Esophagus squamous epithelium (tissue), 5 donors: ENCODE measurements around the gene RPS15. TPM values are rescaled to one million over a fixed set of nuclear protein-coding genes. Genes with fewer than 3 reads are reported as not detected.

Experiments used
- DNase-seq: peaks from one replicate; lab custom pipeline; 2025; lab: John Stamatoyannopoulos, UW
- H3K27ac ChIP-seq, 4 donors: fragments of 200-600 bp; sonication (generic); one replicate each; pipeline ENCODE4 v1.5.1; 2016 to 2019; ENCODE audit warnings: mild to moderate bottlenecking in 1 of 4
- H3K27me3 ChIP-seq, 4 donors: fragments of 200-600 bp; sonication (generic); 1 replicate in 3 of 4; 2 replicates in 1 of 4; pipeline versions ENCODE4 v1.5.1 to v1.6.0; 2017 to 2021; ENCODE audit warnings: antibody characterized with exemption in 1 of 4
- H3K36me3 ChIP-seq, 3 donors: fragments of 200-600 bp; sonication (generic); one replicate each; pipeline ENCODE4 v1.5.1; 2016 to 2019
- H3K4me1 ChIP-seq, 3 donors: fragments of 200-600 bp; sonication (generic); one replicate each; pipeline ENCODE4 v1.5.1; 2017 to 2019
- H3K4me3 ChIP-seq, 4 donors: fragments of 200-600 bp; sonication (generic); 1 replicate in 3 of 4; 2 replicates in 1 of 4; pipeline ENCODE4 v1.5.1; 2016 to 2019; ENCODE audit warnings: mild to moderate bottlenecking in 2 of 4, moderate library complexity in 1 of 4
- H3K9me3 ChIP-seq, 3 donors: fragments of 200-600 bp; sonication (generic); one replicate each; pipeline ENCODE4 v1.5.1; 2016 to 2019
- POLR2A ChIP-seq, 4 donors: fragments of 450-650 bp; IDR thresholded peaks; one replicate each; pipeline ENCODE4 v1.6.1; 2017; ENCODE audit warnings: antibody characterized with exemption in 4 of 4, mild to moderate bottlenecking in 4 of 4, moderate library complexity in 3 of 4
- WGBS, 2 donors: methylation state at CpG; one replicate each; pipeline ENCODE4 v1.1.5; 2018; 5-methylcytosine and 5-hydroxymethylcytosine counted together
- intact Hi-C: fragments of 100-400 bp; cut with DNase I; formaldehyde crosslinking; loops from one replicate; pipeline ENCODE4 v1.15.0; 2022
- total RNA-seq, 4 donors: library from RNA; depleted of rRNA; stranded (reverse); fragments of >200 nt; gene quantifications; one replicate each; pipeline ENCODE4 v1.1.0, GENCODE V29; 2016
- TF ChIP-seq, protein P1 (sequence below), 6 experiments: fragments of 450-650 bp in 4 of 6; fragments of 200-600 bp in 2 of 6; sonication (generic) in 2 of 6; IDR thresholded peaks; one replicate each; pipeline ENCODE4 v1.5.1; 2016 to 2019; ENCODE audit warnings: antibody characterized with exemption in 6 of 6, mild to moderate bottlenecking in 4 of 6, moderate library complexity in 4 of 6
- donor health status: DM: yes; HTN: yes; CAD: no.

The RPS15 gene
- total RNA-seq, 4 donors from 2014 or later = 2,502 to 3,774 (median 3,129) TPM

DNA sequence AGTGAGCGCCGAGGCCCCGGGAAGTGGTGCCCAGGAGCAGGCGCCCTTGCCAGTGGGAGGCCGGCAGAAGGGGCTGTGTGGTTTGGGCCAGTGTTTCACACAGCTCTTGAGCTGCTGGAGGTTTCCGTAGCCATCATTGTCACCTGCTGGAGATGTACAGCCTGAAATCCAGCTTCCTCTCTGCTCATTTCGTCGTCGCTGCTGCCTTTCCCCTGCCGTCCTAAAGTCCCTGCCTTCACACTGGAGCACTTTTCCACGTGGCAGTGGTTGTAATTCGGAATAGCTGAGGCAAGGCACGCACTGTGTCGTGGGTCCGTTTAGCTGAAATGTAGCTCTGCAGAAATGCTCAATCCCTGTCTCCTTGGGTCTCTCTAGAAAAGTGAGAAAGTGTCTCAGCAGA lies 17.6 kb upstream of the RPS15 start:
- H3K4me1 ChIP-seq = peaks cover 23 to 58% (median 30%) of the 10 kb centered on the region in 3 donors
- peaks cover 41 to 86% (median 47%) of the 10 kb centered on the region in 3 donors for H3K36me3 ChIP-seq
- intact Hi-C loops = no loop called here
- H3K4me3 ChIP-seq = no peak overlapping the region
- no peaks in the 10 kb centered on the region for H3K9me3 ChIP-seq
- WGBS, 2 donors = 85 to 90% methylated on average over 6 to 13 of the region's 15 CpGs
- TF ChIP-seq, protein P1, sequence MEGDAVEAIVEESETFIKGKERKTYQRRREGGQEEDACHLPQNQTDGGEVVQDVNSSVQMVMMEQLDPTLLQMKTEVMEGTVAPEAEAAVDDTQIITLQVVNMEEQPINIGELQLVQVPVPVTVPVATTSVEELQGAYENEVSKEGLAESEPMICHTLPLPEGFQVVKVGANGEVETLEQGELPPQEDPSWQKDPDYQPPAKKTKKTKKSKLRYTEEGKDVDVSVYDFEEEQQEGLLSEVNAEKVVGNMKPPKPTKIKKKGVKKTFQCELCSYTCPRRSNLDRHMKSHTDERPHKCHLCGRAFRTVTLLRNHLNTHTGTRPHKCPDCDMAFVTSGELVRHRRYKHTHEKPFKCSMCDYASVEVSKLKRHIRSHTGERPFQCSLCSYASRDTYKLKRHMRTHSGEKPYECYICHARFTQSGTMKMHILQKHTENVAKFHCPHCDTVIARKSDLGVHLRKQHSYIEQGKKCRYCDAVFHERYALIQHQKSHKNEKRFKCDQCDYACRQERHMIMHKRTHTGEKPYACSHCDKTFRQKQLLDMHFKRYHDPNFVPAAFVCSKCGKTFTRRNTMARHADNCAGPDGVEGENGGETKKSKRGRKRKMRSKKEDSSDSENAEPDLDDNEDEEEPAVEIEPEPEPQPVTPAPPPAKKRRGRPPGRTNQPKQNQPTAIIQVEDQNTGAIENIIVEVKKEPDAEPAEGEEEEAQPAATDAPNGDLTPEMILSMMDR (IDR thresholded peaks at IDR 0.05) = no peak
- no peak for TF ChIP-seq POLR2A (IDR thresholded peaks at IDR 0.05)
- no peaks in the 10 kb centered on the region for H3K27me3 ChIP-seq
- DNase-seq = no peak
- no peak overlapping the region for H3K27ac ChIP-seq

DNA sequence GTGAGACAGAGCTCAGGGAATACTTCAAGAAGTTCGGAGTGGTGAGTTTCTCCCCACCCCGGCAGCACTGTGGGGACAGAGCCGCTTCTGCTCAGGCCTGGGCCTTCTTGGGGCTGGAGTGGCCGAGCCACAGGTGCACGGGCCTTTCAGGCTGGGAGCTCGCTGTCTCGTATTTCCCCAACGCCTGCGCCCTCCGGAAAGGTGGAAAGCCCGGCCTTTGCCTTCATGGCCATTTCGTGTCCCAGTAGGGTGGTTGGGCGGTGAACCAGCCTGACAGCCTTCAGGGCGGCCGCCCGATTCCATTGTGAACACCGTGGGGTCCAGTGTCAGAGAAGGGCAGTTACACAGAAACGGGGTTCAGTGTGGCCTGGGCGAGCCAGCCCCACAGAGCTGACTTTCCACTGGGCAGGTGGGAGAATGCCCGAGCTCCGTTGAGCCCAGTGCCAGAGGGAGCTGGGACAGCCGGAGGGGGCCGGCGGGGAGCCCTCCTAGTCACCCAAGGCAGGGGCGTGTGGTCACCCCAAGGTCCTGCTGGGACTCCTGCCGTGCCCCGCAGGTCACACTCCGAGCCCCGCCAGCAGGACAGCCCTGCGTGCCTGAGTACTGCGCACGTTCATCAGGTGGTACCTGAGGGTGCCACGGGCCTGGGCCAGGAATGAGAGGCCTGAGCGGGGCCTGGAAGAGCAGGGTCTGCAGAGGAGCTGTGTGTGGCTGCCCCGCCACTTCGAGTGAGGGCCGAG lies 16.8 kb upstream of the RPS15 start:
- Histone ChIP-seq H3K27me3 (no peaks in the 10 kb centered on the region), H3K4me1 (peaks cover 15 to 57% (median 23%) of the 10 kb centered on the region in 3 donors), H3K4me3 (no peak overlapping the region), H3K27ac (no peak overlapping the region), H3K9me3 (no peaks in the 10 kb centered on the region), H3K36me3 (peaks cover 41 to 94% (median 47%) of the 10 kb centered on the region in 3 donors)
- 88 to 93% methylated on average over 7 to 13 of the region's 37 CpGs for WGBS, 2 donors
- TF ChIP-seq, protein P1 (IDR thresholded peaks at IDR 0.05) = no peak
- no peak for DNase-seq
- intact Hi-C loops = no loop called here

DNA sequence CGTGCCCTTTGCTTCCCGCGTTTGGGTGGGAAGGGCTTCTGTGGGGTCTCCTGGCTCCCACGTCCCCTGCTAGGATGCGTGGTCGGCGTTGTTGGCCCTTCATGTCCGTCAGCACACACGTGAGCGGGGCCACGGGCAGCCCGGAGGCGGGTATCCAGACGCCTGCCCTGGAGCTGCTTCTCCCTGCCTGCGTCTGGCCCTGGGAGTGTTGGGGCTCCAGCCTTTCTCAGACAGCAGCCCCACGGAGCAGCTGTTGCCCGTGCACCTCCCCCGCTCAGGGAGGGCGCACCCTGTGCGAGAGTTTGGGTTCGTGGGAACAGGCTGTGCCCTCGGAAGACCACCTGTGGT lies 16.3 kb upstream of the RPS15 start:
- DNase-seq = no peak
- TF ChIP-seq, protein P1 (IDR thresholded peaks at IDR 0.05) = no peak
- TF ChIP-seq POLR2A (IDR thresholded peaks at IDR 0.05) = no peak
- Histone ChIP-seq H3K27me3 (no peaks in the 10 kb centered on the region), H3K36me3 (peaks cover 41 to 100% (median 47%) of the 10 kb centered on the region in 3 donors), H3K9me3 (no peaks in the 10 kb centered on the region), H3K27ac (no peak overlapping the region), H3K4me3 (no peak overlapping the region), H3K4me1 (peaks cover 10 to 52% (median 17%) of the 10 kb centered on the region in 3 donors)
- intact Hi-C loops = no loop called here
- WGBS, 2 donors = 100% methylated on average over 2 of the region's 22 CpGs; no CpG with 5 or more reads in 1 of the 2 donors

DNA sequence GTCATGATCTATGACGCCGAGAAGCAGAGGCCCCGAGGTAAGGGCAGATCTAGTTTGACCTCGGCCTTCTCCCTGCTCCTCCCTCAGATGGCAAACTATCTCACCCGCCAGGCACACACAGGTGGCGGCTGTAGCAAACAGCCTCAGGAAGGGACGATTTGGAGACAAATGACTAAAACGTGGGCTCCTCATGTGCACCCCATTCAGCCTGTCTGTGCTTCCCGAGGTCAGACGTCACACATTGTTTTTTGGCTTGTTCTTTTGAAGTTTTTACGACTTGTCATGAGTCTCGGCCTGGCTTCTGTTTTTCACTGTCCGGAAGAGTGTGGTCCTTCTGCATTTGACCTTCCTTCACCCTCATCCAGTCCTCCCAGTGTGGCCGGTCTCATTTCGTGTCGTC lies 15.8 kb upstream of the RPS15 start:
- TF ChIP-seq POLR2A (IDR thresholded peaks at IDR 0.05) = no peak
- TF ChIP-seq, protein P1 (IDR thresholded peaks at IDR 0.05) = no peak
- peaks cover 41 to 100% (median 50%) of the 10 kb centered on the region in 3 donors for H3K36me3 ChIP-seq
- DNase-seq = no peak
- intact Hi-C loops = no loop called here
- H3K9me3 ChIP-seq = no peaks in the 10 kb centered on the region
- H3K4me1 ChIP-seq = peaks cover 5 to 47% (median 14%) of the 10 kb centered on the region in 3 donors
- H3K27ac ChIP-seq = no peak overlapping the region
- no peaks in the 10 kb centered on the region for H3K27me3 ChIP-seq
- H3K4me3 ChIP-seq = no peak overlapping the region
- 75 to 76% methylated on average over 14 to 16 of the region's 16 CpGs for WGBS, 2 donors

DNA sequence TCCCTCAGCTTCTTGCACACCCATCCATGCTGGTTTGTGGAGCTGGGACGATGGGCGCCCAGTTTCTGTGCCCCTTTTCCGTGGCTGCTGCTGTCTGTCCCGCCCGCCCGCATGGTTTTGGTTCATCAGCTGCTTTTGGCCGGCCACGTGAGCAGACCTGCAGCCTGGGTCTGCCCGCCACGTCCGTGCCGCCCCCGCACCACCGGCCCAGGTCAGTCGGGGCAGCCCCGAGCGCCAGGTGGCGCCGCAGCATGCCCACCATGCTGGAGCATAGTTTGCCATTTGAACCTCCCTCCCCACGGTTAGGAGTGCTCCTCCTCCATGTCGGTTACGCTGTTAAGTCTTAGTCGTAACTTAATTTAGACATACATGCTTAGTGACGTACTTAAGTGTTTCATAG lies 15.3 kb upstream of the RPS15 start:
- H3K27ac ChIP-seq = no peak overlapping the region
- peaks cover 41 to 100% (median 56%) of the 10 kb centered on the region in 3 donors for H3K36me3 ChIP-seq
- no peaks in the 10 kb centered on the region for H3K9me3 ChIP-seq
- H3K4me3 ChIP-seq = no peak overlapping the region
- peaks cover 5 to 41% (median 11%) of the 10 kb centered on the region in 3 donors for H3K4me1 ChIP-seq
- no peak for DNase-seq
- intact Hi-C loops = no loop called here
- 85 to 92% methylated on average over 11 to 16 of the region's 24 CpGs for WGBS, 2 donors
- no peak for TF ChIP-seq POLR2A (IDR thresholded peaks at IDR 0.05)
- no peaks in the 10 kb centered on the region for H3K27me3 ChIP-seq
